ENCODE data around the gene CFAP69.
A peak's percentile ranks its signal among the peaks of the same experiment; 100 is the strongest.
"Not testable (repeated sequence)": the region's sequence is repeated elsewhere in the genome, so short reads cannot be mapped to it uniquely, and the experiment has no call there.

The CFAP69 gene

GRCh38 chr7:90337106-90337505 is 92.1 kb downstream of the CFAP69 start:
- DNase-seq = no peak

DNA sequence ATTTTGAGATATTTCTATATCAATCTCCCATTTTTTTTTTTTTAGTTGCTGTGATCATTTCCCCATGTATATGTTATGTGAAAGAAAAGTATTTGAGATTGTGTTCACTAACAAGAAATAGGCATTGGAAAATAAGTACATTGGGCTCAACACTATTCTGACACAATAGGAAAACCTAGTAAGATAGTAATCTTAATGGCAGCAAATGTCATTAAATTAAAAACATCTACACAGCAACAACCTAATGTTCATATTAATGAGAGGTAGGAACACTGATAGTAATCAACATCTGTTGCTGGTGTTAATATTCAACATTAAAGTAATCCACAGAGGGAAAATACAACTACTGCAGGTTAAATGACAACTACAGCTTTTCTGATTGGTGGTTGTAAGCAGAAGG is 100.0 kb downstream of the CFAP69 start:
- DNase-seq = no peak

- DNase-seq = peak in 12 of 56 donors; percentile 9 to 67 (median 26)
These were observed 100.8 kb downstream of the CFAP69 start for GRCh38 chr7:90345595-90346335.

- DNase-seq = peak; percentile 16 to 94 (median 87)
These were observed 101.6 kb downstream of the CFAP69 start, which contains the start of gene GTPBP10 for GRCh38 chr7:90346336-90347125. TSS of gene GTPBP10 (plus strand) at chr7:90346716. CDS start at chr7:90346742, 26 bp downstream.

- DNase-seq = no peak
These were observed 102.8 kb downstream of the CFAP69 start for GRCh38 chr7:90347759-90348158.

DNA sequence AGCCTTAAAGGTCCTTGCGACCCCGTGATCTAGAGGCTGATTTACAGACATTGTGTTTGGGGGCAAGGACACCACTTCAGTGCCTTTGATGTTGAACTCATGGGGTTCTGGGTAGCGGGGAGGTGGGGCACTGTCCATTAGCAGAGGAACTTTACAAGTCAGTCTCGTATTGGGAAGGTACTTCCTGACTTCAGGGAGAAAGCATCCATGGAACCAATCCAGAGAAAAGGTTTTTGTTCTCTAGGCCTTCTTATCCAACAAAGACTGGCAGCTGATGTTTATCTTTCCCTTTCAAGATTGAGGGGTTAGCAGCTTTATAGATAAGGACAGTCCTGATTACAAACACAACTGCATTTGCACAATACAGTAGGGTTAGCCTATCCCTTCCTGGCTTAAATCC is 104.3 kb downstream of the CFAP69 start:
- no peak for DNase-seq

GRCh38 chr7:90350032-90350431 is 105.1 kb downstream of the CFAP69 start:
- not testable (repeated sequence) for DNase-seq

DNA sequence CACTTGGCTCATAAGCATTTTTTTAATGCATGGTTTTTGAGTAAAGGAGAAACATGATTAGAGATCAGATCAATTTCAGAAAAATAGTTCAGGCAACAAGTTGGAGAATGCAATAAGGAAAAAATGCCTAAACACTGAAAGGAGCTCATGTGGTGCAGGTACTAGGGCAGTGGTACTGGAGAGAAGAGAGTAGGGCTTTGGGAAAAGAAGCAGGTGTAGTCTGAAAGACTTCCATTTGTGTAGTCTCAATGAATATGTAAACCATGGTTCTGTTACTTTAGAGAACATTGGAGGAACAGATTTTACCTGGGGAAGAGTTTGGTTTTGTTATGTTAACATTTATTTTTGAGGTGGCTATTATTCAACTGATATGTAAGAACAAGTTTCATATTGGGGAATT is 107.0 kb downstream of the CFAP69 start:
- no peak for DNase-seq

Data from nucleus accumbens (tissue), 56 donors.